GM12891 (cell line): ENCODE results near the gene SMYD1.

Source experiments
- POLR2AphosphoS5 ChIP-seq: IDR thresholded peaks from 2 replicates; pipeline ENCODE4 v1.6.1; 2011; ENCODE audit warnings: low read depth, low read length, control low read depth
- SPI1 ChIP-seq: IDR thresholded peaks from 2 replicates; pipeline ENCODE4 v1.6.1; 2011; ENCODE audit warnings: low read depth, low read length, control low read depth

DNA sequence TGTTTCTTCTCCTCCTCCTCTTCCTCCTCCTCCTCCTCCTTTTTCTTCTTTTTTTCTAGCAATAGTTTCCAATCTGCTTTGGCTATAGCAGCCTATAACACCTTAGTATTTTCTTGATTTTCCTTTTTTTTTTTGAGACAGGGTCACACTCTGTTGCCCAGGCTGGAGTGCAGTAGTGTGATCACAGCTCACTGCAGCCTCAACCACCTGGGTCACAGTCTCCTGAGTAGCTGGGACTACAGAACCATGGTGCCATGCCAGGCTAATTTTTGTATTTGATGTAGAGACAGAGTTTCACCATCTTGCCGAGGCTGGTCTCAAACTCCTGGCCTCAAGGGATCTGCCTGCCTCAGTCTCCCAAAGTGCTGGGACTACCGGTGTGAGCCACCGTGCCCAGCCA lies 91.9 kb downstream of the SMYD1 start:
- TF ChIP-seq SPI1 = no peak
- TF ChIP-seq POLR2AphosphoS5 = no peak
